ENCODE data around the gene IL1RAPL2. TPM values are rescaled to one million over a fixed set of nuclear protein-coding genes. Genes with fewer than 3 reads are reported as not detected.

Gene IL1RAPL2
- total RNA-seq, 1 experiment from 2014 or later, result 0.07 TPM

DNA sequence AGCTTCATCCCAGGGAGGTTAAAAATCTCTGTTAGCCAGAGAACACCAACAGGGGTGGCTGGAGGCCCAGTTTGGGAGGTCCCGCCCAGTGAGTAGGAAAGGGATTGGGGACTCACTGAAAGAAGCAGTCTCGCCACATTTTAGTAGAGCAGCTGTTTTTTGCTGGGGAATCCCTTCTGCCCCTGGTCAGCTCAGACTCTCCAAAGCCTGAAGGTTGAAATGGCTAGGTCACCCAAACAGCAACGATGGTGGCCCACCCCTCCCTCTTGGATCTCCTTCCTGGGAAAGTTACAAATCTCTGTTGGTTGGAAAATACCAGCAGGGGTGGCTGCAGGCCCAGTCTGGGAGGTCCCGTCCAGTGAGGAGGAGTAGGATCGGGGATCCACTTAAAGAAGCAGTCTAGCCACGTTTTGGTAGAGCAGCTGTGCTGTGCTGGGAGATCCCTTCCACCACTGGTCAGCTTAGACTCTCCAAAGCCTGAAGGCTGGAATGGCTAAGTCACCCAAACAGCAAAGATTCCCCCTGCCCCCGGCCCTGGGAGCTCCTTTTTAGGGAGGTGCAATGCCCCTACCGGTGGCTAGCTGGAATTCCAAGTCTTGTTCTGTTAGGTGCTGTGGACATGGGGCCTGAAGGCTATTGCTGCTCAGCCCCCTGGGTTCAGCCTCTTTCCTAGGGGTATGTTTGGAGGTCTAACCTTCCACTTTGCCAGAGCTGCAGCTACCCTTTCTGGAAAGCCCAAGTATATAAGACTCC lies 694.5 kb downstream of the IL1RAPL2 start:
- no peak for DNase-seq (ENCODE audit: extremely low read depth, low read depth)

DNA sequence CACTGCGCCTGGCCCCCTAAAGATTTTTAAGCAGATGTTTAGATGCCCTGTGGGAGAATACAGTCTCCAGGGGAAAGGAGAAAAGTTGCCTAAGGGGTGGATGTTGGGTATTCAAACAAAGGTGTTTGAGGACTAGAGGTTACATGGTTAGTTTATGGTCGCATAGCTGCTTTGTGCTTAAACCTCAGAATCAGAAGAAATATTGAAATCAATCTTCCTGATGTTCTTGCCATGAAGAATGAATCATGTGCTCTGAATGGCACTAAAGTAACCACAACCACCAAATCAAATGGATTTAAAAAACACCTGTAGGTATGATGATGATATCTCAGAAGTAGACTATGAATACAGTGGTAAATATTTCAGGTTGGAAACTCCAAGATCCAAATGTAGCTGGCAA lies 697.2 kb downstream of the IL1RAPL2 start:
- no peak for DNase-seq (ENCODE audit: extremely low read depth, low read depth)

DNA sequence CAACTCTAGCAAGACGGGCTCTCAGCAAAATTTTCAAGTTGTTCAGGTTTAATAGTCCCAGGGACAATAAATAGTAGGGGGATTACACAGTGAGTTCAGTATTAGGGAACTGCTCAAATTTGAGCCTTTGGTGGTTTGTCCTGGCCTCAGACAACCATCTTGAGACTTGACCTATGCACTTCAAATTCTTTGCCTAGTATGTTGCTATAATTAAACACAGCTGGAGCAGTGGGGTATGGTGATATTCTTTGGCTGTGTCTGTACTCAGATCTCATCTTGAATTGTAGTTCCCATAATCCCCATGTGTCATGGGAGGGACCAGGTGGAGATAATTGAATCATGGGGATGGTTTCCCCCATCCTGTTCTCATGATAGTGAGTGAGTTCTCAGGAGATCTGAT lies 697.8 kb downstream of the IL1RAPL2 start:
- DNase-seq (ENCODE audit: extremely low read depth, low read depth), result no peak

DNA sequence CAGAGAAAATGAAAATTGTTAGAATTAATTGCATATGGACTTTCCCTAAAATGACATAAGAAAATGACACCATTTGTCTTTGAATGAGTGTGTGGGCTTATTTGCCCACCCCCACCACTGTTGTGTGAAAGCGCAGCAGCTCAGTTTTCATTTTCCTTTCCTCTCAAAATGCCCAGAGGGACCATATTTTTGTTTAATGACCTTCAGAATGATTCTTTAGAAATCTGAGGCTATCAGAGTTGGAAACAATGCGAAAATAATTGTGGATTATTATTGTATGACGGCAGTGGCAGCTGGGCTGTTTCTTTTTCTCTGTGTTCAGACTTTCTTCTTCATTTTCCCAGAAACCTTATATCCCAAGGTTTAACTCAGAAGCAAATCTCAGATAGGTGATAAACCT lies 699.1 kb downstream of the IL1RAPL2 start:
- DNase-seq (ENCODE audit: extremely low read depth, low read depth), result no peak

DNA sequence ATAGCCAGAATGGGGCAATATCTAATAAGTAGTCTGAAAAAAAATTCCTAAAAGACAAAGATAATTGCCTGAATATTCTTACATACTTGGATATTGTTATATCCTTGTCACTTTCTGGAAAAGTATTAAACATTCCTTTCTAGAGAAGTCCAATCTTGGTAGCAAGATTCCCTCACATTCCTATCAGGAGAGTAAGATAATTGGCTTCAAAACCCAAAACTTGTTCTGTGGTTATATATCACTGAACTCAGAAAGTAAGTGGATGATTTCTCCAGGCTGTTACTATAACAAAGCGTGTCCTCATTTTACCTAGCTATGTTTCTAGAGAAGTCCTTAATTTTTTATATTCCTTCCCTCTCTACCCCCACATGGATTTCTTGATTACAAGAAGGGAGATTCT lies 700.5 kb downstream of the IL1RAPL2 start:
- DNase-seq (ENCODE audit: extremely low read depth, low read depth), result no peak

DNA sequence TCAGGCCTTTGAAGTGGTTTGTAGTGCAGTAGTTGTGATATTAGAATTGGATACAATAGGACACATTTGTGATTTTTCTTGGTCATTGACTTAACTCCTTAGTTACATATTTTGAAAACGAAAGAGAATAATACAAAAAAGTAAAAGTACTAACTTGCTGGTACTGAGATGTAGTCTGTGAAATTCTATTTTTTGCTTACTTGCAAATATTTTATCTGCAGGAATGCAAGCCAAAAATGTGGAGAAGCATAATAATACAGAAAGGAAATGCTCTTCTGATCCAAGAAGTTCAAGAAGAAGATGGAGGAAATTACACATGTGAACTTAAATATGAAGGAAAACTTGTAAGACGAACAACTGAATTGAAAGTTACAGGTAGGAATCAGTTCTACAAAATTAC lies 701.2 kb downstream of the IL1RAPL2 start:
- no peak for DNase-seq (ENCODE audit: extremely low read depth, low read depth)

DNA sequence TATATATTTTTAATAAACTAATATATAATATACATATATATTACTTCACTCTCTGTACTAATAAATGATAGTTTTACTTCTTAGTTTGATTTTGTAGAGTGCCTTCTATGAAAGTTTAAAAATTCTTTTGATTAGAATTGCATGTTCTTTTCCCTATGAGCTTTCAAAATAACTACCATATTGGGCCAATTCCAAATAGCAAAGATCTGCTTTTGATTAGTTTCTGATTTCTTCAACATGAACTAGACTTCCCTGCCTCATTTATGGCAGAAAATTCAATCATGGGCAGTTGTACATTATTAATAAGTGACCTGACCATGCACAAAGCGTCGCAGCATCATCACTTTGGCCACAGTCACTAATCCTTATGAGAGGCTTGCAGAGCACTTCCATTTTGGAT lies 703.4 kb downstream of the IL1RAPL2 start:
- no peak for DNase-seq (ENCODE audit: extremely low read depth, low read depth)

DNA sequence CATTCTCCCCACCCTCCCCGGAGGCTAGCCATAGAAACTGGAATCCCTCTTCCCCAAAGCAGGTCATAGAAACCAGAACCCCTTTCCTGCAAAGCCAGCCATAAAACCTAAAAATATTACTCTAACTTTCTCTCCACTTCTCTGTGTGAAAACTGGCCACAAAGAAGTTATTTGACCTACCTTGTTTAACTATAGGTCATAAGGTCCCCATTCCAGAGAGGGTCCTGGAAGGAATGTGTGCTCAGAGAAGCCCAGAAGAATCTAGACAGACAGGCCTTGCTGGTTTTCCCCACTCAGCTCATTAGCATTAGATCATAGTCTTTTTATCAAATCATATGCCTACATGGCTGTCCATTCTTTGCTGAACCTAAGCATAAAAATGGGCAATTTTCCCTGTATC lies 707.3 kb downstream of the IL1RAPL2 start:
- no peak for DNase-seq (ENCODE audit: extremely low read depth, low read depth)

DNA sequence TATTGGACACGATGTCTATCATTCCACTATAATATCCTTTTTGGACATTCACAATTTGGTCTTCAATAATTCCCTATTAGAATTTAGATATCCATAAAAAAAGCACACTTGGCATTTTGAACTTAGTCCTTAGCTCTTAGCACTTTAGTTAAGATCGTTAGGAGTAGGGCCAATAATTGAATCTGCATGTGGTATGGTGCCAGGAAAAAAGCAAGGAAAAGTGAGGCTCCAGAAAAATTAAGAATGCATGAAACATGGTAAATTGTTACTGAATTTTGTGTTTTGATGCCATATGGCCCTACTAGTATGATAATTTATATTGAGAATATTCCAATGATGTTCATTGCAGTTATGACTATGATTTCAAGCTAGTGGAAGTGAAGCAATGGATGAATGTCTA lies 708.1 kb downstream of the IL1RAPL2 start:
- no peak for DNase-seq (ENCODE audit: extremely low read depth, low read depth)

DNA sequence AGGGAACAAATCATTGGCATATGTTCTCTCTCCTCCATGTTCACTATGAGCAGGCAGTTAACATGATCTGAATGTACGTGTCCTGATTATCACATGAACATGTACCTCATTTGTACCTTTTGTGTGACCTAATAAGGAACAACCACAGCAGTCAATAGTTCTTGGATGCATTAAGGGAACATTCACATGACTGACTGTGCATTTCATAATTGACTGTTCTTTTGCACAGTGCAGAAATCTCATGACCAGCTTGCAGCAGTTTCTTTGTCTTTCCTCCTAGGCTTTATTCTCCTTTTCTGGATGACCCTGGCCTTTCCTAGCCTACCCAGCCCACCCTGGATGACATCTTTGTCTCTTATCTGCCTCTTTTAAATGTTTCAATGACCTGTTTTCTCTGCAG lies 711.1 kb downstream of the IL1RAPL2 start:
- DNase-seq (ENCODE audit: extremely low read depth, low read depth), result no peak

DNA sequence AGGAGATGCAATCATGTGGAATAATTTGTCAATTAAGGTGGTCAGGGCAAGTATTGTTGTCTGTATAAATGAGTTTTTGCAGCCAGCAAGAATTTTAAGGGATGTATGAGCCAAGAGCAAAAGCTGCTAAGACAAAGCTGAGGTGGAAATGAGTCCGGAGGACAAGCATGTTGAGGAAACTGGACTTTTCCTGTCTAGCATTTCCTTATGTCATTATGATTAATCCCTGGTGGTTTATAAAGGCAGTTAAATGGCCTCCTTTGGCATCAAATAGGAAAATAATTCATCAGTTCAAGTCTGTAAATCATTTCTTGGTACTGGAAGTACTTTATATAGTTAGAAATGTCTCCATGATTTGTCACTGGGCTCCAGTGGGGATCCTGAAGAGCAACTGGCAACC lies 716.1 kb downstream of the IL1RAPL2 start:
- no peak for DNase-seq (ENCODE audit: extremely low read depth, low read depth)

DNA sequence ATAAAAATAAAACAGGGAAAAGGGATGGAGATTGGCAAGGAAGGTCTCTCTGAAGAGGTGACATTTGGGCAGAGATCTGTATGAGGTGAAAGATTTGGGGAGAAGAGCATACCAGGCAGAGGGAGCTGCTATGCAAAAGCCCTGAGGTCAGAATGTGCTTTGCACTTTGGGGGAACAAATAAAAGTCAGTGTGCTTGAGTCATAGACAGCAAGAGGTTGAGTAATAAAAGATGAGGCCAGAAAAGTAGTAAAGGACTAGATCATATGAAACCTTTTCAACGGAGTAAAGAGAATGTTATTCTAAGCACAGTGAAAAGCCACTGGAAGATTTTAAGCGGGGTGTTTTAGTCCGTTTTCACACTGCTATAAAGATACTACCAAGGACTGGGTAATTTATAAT lies 731.0 kb downstream of the IL1RAPL2 start:
- DNase-seq (ENCODE audit: extremely low read depth, low read depth), result no peak

DNA sequence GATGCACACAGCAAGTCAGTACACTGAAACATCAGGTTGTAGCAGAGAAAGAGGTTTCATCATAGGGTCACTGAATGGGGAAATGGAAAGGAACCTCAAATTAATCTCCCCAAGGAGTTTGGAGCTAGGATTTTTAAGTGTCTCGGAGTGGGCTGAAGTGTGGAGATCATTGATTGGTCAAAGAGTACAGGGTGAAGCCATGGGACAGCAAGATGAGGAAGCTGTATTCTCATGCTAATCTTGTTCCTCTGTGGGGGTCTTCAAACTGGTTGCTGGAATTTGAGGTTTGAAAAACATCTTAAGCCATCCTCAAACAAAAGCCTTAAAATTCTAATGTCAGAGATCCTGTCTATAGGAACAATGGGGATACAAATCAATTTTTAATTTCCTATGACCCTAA lies 733.3 kb downstream of the IL1RAPL2 start:
- no peak for DNase-seq (ENCODE audit: extremely low read depth, low read depth)

DNA sequence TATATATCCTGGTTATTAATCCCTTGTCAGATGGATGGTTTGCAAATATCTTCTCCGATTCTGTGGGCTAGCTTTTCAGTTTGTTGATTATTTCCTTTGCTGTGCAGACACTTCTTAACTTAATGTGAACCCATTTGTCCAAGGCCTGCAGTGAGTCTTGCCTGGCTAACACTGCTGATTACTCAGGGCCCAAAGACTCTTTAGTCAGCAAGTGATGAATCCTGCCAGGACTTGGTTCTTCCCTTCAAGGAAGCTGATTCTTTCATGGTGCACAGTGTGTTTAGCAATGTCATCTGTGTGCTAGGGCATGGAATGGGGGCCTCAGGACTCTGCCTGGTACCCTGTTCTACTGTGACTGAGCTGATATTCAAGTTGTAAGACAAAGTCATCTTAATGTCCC lies 736.2 kb downstream of the IL1RAPL2 start:
- no peak for DNase-seq (ENCODE audit: extremely low read depth, low read depth)

DNA sequence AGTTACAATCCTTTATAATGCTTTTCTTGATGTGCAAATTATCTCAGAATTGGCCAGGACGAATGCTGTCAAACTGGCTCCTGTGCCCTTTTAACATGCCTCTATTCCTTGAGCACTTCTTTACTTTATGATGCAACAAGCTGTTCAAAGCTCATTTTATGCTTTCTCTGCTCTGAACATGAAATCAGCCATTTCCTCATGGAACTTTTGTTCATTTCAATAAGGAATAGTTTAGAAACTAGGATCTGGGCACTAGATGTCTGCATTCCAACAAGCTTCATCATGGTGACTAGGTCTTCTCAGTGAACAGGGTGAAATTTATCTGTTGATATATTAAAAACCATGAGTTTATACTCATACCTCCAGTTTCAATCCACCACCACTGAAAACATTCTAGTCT lies 741.8 kb downstream of the IL1RAPL2 start:
- no peak for DNase-seq (ENCODE audit: extremely low read depth, low read depth)

DNA sequence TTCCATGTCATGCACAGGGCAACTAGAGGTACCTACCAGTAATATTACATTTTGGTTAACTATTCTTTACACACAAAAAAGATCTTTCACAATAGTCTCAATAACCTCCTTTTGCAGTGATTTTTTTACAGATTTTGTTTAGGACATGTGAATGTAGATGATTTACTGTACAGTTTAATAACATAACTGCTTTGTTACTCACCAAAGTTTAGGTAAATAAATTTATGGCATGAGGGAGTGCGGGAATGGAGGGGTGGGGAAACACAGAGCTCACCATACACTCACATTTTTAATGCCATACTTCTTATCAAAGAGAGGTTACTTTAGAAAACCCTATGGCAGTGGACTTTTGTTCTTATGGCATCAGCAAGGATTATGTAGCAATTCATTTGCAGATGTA lies 747.6 kb downstream of the IL1RAPL2 start:
- no peak for DNase-seq (ENCODE audit: extremely low read depth, low read depth)

DNA sequence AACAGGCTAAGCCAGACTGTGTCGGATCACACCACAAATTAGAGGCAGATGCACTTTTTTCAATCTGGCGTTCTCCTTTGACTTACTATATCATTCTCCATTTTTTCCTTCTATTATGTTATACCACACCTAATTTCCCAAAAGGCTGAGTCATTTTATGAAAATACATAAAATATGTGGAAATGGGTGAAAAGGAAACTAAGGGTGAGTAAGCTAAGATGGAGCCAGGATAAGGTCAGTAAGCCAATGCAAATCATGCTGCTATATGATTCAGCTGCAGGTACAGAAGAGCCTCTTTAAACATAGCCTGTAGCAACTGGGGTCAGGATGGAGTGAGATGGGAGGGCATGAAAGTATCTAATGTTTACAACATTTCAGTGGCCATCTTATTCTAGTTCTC lies 748.5 kb downstream of the IL1RAPL2 start:
- no peak for DNase-seq (ENCODE audit: extremely low read depth, low read depth)

DNA sequence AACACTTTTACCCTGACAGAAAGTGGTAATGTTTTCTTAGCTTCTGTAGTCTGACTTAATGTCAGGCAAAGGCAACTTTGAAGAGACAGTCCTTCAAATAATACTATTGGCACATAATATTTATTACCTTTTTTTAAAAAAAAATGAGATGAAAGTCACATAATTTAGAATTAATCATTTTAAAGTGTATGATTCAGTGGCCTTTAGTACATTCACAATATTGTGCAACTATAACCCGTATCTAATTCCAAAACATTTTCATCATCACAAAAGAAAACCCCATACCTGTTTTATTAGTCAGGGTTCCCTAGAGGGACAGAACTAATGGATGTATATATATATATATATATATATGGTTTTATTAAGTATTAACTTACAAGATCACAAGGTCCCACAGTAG lies 749.2 kb downstream of the IL1RAPL2 start:
- DNase-seq (ENCODE audit: extremely low read depth, low read depth), result no peak

DNA sequence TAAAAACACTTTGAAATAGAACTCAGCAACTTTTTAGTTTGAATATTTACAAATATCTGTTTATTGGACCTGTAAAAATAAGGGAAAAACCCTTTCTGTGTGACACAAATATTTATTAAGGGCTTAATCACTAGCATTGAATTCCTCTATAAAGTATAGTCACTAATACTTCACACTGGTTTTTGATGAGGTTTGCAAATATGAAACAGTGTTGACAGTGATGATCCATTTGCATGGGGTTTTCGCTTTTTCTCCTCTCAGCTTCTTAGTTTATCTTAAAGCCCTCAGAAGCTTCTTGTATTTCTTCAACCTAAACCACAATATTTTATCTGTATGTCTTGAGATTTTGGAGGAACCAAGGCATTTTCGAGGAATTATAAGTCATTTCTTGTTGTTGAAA lies 751.1 kb downstream of the IL1RAPL2 start:
- DNase-seq (ENCODE audit: extremely low read depth, low read depth), result no peak

DNA sequence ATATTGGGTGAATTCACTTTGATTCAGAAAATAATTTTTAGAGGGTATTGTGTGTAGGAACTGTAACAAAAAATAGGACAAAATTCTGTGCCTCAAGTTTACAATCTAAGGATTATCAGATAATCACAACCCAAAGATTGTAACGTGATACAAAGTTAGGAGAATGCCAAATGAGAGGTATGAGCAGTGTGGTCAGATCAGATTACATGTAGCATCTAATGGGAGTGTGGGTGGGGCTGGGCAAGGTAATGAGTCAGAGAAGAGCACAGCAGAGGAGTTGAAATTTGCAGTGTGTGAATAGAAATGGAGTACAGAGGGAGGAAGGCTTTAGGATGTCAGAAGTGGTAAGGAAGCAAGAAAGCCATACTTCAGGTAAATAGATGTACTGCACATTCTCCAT lies 757.9 kb downstream of the IL1RAPL2 start:
- no peak for DNase-seq (ENCODE audit: extremely low read depth, low read depth)

DNA sequence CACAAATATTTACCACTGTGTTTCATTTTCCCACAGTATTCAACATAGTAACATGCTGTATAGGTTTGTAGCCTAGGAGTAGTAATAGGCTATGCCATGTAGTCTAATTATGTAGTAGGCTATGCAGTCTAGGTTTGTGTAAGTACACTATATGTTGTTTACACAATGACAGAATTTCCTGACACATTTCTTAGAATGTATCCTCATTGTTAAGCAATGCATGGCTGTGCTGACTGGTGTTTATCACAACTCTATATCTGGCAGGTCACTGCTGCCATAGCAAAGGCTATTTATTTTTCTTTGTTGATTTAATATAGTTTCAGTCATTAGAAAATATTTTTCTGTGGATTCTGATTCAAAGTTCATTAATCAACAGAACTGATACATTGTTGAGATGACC lies 762.8 kb downstream of the IL1RAPL2 start:
- no peak for DNase-seq (ENCODE audit: extremely low read depth, low read depth)

DNA sequence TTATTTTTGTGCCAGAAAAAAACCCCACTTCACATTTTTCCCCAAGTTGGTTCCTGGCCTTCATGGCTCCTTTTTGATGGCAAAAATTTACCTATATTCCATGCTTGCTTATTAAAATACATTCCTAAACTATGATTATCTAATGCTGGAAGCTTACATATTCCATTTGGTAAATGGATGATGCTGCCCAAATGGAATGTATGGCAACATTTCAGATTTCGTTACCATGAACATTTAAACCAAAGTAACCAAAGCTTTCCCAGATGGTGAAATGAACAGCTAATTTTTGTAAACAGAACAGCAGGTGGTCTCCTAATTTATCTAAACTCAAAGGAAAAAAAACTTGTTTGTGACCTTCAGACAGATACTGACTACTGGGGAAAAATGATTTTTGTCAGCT lies 765.2 kb downstream of the IL1RAPL2 start:
- no peak for DNase-seq (ENCODE audit: extremely low read depth, low read depth)

DNA sequence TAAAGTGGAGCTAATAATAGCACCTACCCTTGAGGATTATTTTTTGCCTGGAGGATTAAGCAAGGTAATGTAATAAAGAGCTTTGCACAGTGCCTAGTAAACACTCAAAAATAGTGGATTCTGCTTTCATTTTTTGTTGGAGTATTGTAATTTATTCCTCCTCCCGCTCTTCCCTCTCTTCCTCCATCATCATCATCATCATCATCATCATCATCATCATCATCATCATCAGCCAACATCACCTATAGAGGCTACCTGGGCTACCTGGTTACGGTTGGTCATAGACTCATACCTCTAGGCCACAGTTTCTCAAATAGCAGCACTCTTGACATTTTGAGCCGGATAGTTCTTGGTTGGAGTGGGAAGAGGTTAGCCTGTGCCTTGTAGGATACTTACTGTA lies 781.4 kb downstream of the IL1RAPL2 start:
- DNase-seq (ENCODE audit: extremely low read depth, low read depth), result no peak

Data from NCI-H460 (cell line).